BJ (cell line): Measurements from ENCODE around the gene CDK16. TPM values are rescaled to one million over a fixed set of nuclear protein-coding genes. Genes with fewer than 3 reads are reported as not detected.

Experiments
- CTCF ChIA-PET: fragments of 350-600 bp; formaldehyde crosslinking; extraction: SDS; loops from one replicate; lab custom pipeline; 2021; ENCODE audit warnings: antibody characterized with exemption, inconsistent platforms; lab: Yijun Ruan, JAX
- POLR2A ChIA-PET: fragments of 300-600 bp; sonication (Branson Sonifier 250); formaldehyde crosslinking; extraction: SDS; loops from one replicate; lab custom pipeline; 2021; ENCODE audit warnings: antibody characterized with exemption; lab: Charles Lee
- DNase-seq: peaks from one replicate; pipeline ENCODE4 v3.0.0-alpha.2; 2011; ENCODE audit warnings: low read depth
- H3K27me3 ChIP-seq: 2 replicates; pipeline ENCODE4 v1.6.0; 2011; ENCODE audit warnings: low read length; ENCODE audit not compliant: control insufficient read depth, insufficient read depth
- H3K36me3 ChIP-seq: 2 replicates; pipeline ENCODE4 v1.5.1; 2011; ENCODE audit warnings: low read length; ENCODE audit not compliant: control insufficient read depth, insufficient read depth
- H3K4me3 ChIP-seq: 2 replicates; pipeline ENCODE4 v1.5.1; 2011; ENCODE audit warnings: low read depth, mild to moderate bottlenecking, control low read depth, low read length
- polyA minus RNA-seq: library from RNA; depleted of rRNA, polyadenylated mRNA; stranded (reverse); fragments of >200 nt; gene quantifications from 2 replicates; pipeline ENCODE4 v1.2.3, GENCODE V29; 2011; rRNA and poly(A)+ RNA removed
- polyA plus RNA-seq: library from polyadenylated mRNA; depleted of rRNA; stranded (reverse); fragments of >200 nt; gene quantifications from 2 replicates; pipeline ENCODE4 v1.2.3, GENCODE V29; 2011; rRNA removed
- TF ChIP-seq, protein P1 (sequence below): IDR thresholded peaks from 2 replicates; pipeline ENCODE4 v1.5.1; 2011; ENCODE audit warnings: low read depth, mild to moderate bottlenecking, control low read depth, inconsistent platforms, low read length, moderate library complexity; ENCODE audit not compliant: insufficient read depth

CDK16 gene
- polyA plus RNA-seq, result 109 and 167 TPM in 2 replicates
- 118 and 152 TPM in 2 replicates for polyA minus RNA-seq

DNA sequence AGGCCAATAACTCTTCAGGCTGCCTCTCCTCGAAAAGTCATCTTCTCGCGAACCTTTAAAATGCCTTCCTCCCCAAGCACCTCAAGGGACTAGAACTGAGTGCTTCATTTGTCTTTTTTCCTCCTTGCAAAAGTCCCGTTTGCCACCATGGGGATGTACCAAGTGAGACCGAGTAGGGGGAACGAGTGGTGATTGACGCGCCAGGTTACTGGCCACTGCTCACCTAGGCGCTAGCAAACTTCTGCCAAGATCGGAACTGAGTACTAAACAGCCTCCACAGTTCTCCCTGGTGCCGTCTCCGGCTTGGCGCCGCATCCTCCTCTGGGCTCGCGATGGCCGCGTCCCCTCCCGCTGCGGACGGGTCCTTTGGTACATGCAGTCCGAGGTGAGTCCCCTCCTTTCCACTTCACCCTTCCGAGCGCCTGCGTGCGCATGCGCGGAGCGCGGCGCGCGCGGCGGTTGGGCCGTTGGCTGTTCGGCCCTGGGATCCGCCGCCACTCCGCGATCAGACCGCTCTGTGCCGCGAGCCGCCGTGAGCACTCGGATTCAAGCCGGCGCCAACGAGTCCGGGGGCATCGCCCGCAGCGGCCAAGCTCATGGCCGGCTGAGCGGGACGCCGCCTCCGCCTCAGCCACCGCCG lies at the start of gene CDK16:
CDK16 (plus strand) TSS at position 402 of the 640 bp plus-strand sequence. CDS start 4,877 bp downstream, outside the sequence.
- TF ChIP-seq, protein P1, sequence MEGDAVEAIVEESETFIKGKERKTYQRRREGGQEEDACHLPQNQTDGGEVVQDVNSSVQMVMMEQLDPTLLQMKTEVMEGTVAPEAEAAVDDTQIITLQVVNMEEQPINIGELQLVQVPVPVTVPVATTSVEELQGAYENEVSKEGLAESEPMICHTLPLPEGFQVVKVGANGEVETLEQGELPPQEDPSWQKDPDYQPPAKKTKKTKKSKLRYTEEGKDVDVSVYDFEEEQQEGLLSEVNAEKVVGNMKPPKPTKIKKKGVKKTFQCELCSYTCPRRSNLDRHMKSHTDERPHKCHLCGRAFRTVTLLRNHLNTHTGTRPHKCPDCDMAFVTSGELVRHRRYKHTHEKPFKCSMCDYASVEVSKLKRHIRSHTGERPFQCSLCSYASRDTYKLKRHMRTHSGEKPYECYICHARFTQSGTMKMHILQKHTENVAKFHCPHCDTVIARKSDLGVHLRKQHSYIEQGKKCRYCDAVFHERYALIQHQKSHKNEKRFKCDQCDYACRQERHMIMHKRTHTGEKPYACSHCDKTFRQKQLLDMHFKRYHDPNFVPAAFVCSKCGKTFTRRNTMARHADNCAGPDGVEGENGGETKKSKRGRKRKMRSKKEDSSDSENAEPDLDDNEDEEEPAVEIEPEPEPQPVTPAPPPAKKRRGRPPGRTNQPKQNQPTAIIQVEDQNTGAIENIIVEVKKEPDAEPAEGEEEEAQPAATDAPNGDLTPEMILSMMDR, result no peak
- CTCF ChIA-PET, result interaction anchor here (0.7 to 1.3 kb wide), 2 partner anchors 28 to 165 kb away, joined by 3 read pairs; no protein-coding TSS in a partner anchor
- POLR2A ChIA-PET, result no interaction called here

DNA sequence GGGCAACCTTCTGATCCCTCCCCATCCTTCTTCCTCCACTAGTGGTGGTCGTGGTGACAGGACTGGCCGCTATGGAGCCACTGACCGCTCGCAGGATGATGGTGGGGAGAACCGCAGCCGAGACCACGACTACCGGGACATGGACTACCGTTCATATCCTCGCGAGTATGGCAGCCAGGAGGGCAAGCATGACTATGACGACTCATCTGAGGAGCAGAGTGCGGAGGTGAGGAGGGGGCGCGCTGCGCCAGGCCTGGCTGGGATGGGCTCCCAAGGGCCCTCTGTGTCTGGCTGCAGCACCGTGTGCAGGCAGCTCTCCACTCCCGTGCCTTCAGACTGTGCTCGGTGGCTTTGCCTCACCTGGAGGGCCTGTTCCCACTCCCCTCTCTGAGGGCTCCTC lies 49.2 kb upstream of the CDK16 start:
- no peak for DNase-seq
- no peak overlapping the region for H3K4me3 ChIP-seq
- ChIA-PET CTCF (no interaction called here), POLR2A (no interaction called here)
- TF ChIP-seq, protein P1, result no peak
- H3K36me3 ChIP-seq, result peaks cover 15% of the 10 kb centered on the region
- no peaks in the 10 kb centered on the region for H3K27me3 ChIP-seq

More for the DNA sequence above, at the start of gene CDK16:
- no peaks in the 10 kb centered on the region for H3K27me3 ChIP-seq
- no peak for DNase-seq
- H3K36me3 ChIP-seq, result peaks cover 10% of the 10 kb centered on the region
- peak within 1 kb of the TSS; percentile 66 for H3K4me3 ChIP-seq

DNA sequence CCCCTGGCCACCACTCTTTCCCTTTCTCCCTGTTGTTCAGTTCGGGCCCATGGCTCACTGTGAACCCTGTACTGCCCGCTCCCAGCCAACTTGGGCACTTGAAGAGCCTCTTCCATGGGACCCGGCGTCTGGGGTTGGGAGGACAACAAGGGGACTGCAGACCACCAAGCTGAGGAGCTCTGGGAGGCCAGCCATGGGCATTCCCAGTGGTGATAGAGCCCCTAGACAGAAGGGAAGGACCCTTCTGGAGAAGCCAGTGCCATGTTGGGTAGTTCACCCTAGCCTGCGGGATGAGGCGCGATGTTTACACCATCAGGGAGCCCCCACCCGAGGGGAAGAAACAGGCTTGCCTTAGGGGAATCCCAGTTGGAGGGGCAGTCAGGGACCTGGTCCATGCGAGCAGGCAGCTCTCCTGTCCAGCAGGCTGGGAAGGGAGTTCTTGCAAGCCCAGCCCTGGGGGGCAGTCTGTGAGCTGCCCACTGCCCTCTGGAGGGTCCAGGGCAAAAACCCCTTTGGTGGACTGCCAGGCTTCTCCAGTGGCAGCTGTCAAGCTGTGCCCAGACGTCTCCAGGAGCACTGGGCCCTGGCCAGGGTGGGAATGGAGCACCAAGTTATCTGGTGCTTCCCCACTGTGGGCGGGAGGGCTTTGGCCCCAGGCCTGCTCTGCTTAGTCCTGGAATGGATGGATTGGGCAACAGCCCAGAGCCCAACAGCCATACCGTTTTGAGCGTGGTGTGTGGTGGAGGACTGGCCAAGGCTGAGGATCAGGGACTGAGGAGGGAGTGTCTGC lies 48.6 kb upstream of the CDK16 start:
- Histone ChIP-seq H3K27me3 (no peaks in the 10 kb centered on the region), H3K36me3 (peaks cover 15% of the 10 kb centered on the region), H3K4me3 (no peak overlapping the region)
- POLR2A ChIA-PET, result no interaction called here
- TF ChIP-seq, protein P1, result no peak
- DNase-seq, result no peak
- CTCF ChIA-PET, result no interaction called here

DNA sequence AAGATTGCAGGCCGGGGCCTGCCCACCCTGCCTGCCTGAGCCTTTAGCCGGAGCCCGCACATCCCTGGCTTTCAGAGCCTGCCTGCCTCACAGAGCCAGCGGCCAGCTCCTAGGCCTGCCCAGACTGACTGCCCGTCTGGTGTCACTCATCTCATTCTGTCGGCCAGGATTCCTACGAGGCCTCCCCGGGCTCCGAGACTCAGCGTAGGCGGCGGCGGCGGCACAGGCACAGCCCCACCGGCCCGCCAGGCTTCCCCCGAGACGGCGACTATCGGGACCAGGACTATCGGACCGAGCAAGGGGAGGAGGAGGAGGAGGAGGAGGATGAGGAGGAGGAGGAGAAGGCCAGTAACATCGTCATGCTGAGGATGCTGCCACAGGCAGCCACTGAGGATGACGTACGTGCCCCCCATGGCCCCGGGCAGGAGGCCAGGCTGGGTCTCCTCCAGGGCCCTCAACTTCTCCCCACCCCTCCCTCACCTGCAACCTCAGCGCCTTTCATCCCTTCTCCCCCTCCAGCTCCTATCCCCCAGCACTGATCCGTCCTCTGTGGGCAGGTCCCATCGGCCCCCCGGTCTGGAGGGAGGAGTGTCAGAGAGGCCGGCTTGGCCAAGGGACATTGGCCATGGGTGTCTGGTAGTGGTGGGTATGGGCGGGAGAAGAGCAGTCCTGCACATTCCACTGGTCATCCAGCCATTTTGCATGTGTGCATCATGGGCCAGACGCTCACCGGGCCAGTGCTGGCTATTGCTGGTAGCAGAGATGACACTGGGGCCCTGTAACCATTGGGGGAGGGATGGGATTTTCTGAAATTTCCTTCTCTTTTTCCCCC lies 47.4 kb upstream of the CDK16 start:
- ChIA-PET CTCF (no interaction called here), POLR2A (no interaction called here)
- Histone ChIP-seq H3K4me3 (no peak overlapping the region), H3K27me3 (no peaks in the 10 kb centered on the region), H3K36me3 (peaks cover 20% of the 10 kb centered on the region)
- no peak for DNase-seq
- TF ChIP-seq, protein P1, result no peak
